ENCODE measurements around the gene ELOVL3.

Gene ELOVL3

GRCh38 chr10:102230264-102230860 lies 4.3 kb downstream of the ELOVL3 start:
- no peak overlapping the region for H3K27ac ChIP-seq (ENCODE audit: low read depth, low read length)
- peak overlapping the region; percentile 26 to 45 for H3K4me3 ChIP-seq (ENCODE audit: low read depth in 1 of 2, low read length in 2 of 2)
- no peaks in the 10 kb centered on the region for H3K9me3 ChIP-seq (ENCODE audit: low read length)
- H3K9ac ChIP-seq (ENCODE audit: low read length), result no peak overlapping the region
- peaks cover 47 to 49% of the 10 kb centered on the region in 2 donors for H3K27me3 ChIP-seq (ENCODE audit: control insufficient read depth in 1 of 2, insufficient read depth in 2 of 2, low read length in 2 of 2)
- H3K36me3 ChIP-seq (ENCODE audit: insufficient read depth, low read length), result no peaks in the 10 kb centered on the region
- H3K4me1 ChIP-seq (ENCODE audit: insufficient read depth, low read length), result peaks cover 26% of the 10 kb centered on the region

DNA sequence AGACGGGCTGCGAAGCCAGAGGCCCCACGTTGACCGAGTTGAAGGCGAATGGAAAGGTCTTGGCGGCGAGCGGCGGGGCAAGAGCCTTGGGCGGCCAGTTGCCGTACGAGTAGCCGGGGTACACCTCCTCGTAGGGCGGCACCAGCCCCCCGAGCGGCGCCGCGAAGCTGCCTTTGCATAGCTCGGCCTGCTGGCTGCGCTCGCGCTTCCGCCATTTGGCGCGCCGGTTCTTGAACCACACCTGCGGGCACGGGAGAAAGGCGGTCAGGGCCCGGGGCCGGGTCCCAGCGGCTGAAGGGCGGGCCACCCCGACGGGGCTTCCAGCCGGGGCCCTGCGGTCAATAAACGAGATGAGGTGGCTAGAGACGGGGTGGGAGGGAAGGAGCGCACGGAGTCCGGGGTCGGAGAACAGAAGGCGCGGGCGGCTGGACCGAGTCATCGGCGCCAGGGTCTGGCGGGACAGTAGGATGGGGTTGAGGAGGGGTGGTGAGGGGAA lies 4.8 kb downstream of the ELOVL3 start:
- no peaks in the 10 kb centered on the region for H3K9me3 ChIP-seq (ENCODE audit: low read length)
- H3K9ac ChIP-seq (ENCODE audit: low read length), result no peak overlapping the region
- H3K27me3 ChIP-seq (ENCODE audit: control insufficient read depth in 1 of 2, insufficient read depth in 2 of 2, low read length in 2 of 2), result peaks cover 49 to 51% of the 10 kb centered on the region in 2 donors
- H3K36me3 ChIP-seq (ENCODE audit: insufficient read depth, low read length), result no peaks in the 10 kb centered on the region
- H3K4me3 ChIP-seq (ENCODE audit: low read depth in 1 of 2, low read length in 2 of 2), result peak overlapping the region; percentile 26 to 45
- H3K27ac ChIP-seq (ENCODE audit: low read depth, low read length), result no peak overlapping the region
- peaks cover 21% of the 10 kb centered on the region for H3K4me1 ChIP-seq (ENCODE audit: insufficient read depth, low read length)

GRCh38 chr10:102231357-102232318 lies 5.5 kb downstream of the ELOVL3 start:
- Histone ChIP-seq H3K4me1 (ENCODE audit: insufficient read depth, low read length) (peaks cover 14% of the 10 kb centered on the region), H3K27ac (ENCODE audit: low read depth, low read length) (no peak overlapping the region), H3K27me3 (ENCODE audit: control insufficient read depth in 1 of 2, insufficient read depth in 2 of 2, low read length in 2 of 2) (peaks cover 49 to 55% of the 10 kb centered on the region in 2 donors), H3K36me3 (ENCODE audit: insufficient read depth, low read length) (no peaks in the 10 kb centered on the region), H3K4me3 (ENCODE audit: low read depth in 1 of 2, low read length in 2 of 2) (no peak overlapping the region), H3K9ac (ENCODE audit: low read length) (no peak overlapping the region), H3K9me3 (ENCODE audit: low read length) (no peaks in the 10 kb centered on the region)

DNA sequence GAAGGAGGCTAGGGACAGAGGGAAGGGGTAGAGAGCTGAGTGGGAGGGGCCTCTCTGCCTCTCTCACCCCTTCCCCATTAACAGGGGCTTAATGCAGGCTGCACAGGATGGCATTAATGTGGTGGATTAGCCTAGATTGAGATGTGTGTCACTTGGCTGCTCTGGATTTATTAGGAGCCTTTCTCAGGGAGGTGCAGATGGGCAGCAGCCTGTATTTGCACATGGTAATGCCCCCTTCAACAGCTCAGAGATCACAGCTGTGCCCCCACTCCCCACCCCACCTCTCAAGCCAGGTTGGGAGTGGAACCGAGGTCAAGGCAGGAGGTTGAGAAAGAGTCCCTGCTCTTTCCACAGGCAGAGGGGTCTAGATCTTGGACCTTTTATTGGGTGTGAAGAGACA lies 7.9 kb downstream of the ELOVL3 start:
- H3K27me3 ChIP-seq (ENCODE audit: control insufficient read depth in 1 of 2, insufficient read depth in 2 of 2, low read length in 2 of 2), result peaks cover 35 to 54% of the 10 kb centered on the region in 2 donors

DNA sequence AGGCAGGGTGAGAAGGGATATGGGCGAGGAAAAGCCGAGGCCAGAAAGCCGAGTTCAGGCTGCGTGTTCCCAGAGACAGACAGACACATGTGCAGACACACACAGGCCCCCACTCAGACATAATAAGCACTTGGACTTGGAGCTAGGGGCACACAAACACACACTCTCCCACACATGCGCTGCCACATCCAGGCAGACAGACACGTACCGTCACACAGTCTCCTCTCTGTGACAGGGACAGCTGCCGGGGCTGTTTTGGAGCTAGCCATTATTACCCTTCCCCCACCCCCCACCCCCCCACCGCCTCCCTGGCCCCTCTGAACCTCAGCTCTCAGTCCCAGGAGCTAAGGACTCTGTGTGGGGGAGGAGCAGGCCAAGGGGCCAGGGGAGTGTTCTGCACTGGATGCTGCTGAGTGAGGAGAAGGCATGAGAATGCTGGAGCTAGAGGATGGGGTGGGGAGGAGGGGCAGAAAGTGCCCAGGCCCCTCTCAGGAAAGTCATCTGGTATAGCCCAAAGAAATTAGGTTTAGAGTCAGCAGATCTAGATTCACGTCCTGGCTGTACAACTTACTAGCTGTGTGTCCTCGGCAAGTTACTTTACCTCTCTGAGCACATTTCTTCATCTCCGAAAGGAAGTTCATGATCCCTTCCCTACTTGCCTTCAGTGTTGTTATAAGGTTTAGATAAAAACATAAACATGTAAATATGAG lies 8.9 kb downstream of the ELOVL3 start:
- Histone ChIP-seq H3K4me1 (ENCODE audit: insufficient read depth, low read length) (peaks cover 8% of the 10 kb centered on the region), H3K4me3 (ENCODE audit: low read depth in 1 of 2, low read length in 2 of 2) (no peak overlapping the region), H3K27ac (ENCODE audit: low read depth, low read length) (no peak overlapping the region), H3K9me3 (ENCODE audit: low read length) (no peaks in the 10 kb centered on the region), H3K9ac (ENCODE audit: low read length) (no peak overlapping the region), H3K36me3 (ENCODE audit: insufficient read depth, low read length) (no peaks in the 10 kb centered on the region), H3K27me3 (ENCODE audit: control insufficient read depth in 1 of 2, insufficient read depth in 2 of 2, low read length in 2 of 2) (peaks cover 29 to 51% of the 10 kb centered on the region in 2 donors)

More for the DNA sequence above, 7.9 kb downstream of the ELOVL3 start:
- Histone ChIP-seq H3K4me1 (ENCODE audit: insufficient read depth, low read length) (peaks cover 11% of the 10 kb centered on the region), H3K36me3 (ENCODE audit: insufficient read depth, low read length) (no peaks in the 10 kb centered on the region), H3K27ac (ENCODE audit: low read depth, low read length) (no peak overlapping the region), H3K9me3 (ENCODE audit: low read length) (no peaks in the 10 kb centered on the region), H3K9ac (ENCODE audit: low read length) (no peak overlapping the region), H3K4me3 (ENCODE audit: low read depth in 1 of 2, low read length in 2 of 2) (no peak overlapping the region)

GRCh38 chr10:102235598-102235920 lies 9.5 kb downstream of the ELOVL3 start:
- Histone ChIP-seq H3K4me1 (ENCODE audit: insufficient read depth, low read length) (peaks cover 9% of the 10 kb centered on the region), H3K36me3 (ENCODE audit: insufficient read depth, low read length) (no peaks in the 10 kb centered on the region), H3K4me3 (ENCODE audit: low read depth in 1 of 2, low read length in 2 of 2) (no peak overlapping the region), H3K27ac (ENCODE audit: low read depth, low read length) (no peak overlapping the region), H3K9ac (ENCODE audit: low read length) (no peak overlapping the region), H3K27me3 (ENCODE audit: control insufficient read depth in 1 of 2, insufficient read depth in 2 of 2, low read length in 2 of 2) (peaks cover 24 to 46% of the 10 kb centered on the region in 2 donors), H3K9me3 (ENCODE audit: low read length) (no peaks in the 10 kb centered on the region)

GRCh38 chr10:102236006-102236405 lies 9.9 kb downstream of the ELOVL3 start:
- Histone ChIP-seq H3K9ac (ENCODE audit: low read length) (no peak overlapping the region), H3K36me3 (ENCODE audit: insufficient read depth, low read length) (no peaks in the 10 kb centered on the region), H3K27me3 (ENCODE audit: control insufficient read depth in 1 of 2, insufficient read depth in 2 of 2, low read length in 2 of 2) (peaks cover 21 to 42% of the 10 kb centered on the region in 2 donors), H3K9me3 (ENCODE audit: low read length) (no peaks in the 10 kb centered on the region), H3K4me1 (ENCODE audit: insufficient read depth, low read length) (peaks cover 7% of the 10 kb centered on the region), H3K4me3 (ENCODE audit: low read depth in 1 of 2, low read length in 2 of 2) (no peak overlapping the region), H3K27ac (ENCODE audit: low read depth, low read length) (no peak overlapping the region)

DNA sequence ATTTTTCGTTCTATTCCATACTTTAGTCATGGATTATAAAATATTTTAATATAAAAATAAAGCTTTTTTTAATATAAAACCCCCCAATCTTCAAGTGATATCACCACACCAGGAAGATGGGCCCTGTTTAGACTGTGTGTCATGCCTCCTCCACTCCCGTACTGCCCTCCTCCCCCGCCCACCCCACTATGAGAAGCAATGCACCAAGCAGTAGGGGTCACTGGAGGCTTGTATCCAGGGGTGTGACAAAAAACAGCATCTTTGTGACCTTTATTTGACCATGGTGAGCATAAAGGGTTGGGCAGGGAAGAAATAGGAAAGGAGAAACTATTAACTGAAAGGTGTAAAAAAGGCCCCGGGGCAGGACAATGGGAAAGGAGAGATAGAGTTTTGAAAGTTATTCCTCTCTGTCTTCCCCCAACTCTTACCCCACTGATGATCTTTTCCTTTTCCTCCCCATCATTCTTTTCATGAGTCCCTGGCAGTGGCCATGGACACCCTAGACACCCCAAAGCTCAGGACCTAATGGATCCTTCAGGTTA lies 11.7 kb downstream of the ELOVL3 start:
- no peak overlapping the region for H3K27ac ChIP-seq (ENCODE audit: low read depth, low read length)
- H3K9me3 ChIP-seq (ENCODE audit: low read length), result no peaks in the 10 kb centered on the region
- peaks cover 15% of the 10 kb centered on the region for H3K4me1 ChIP-seq (ENCODE audit: insufficient read depth, low read length)
- no peak overlapping the region for H3K4me3 ChIP-seq (ENCODE audit: low read depth in 1 of 2, low read length in 2 of 2)
- H3K9ac ChIP-seq (ENCODE audit: low read length), result no peak overlapping the region
- H3K36me3 ChIP-seq (ENCODE audit: insufficient read depth, low read length), result no peaks in the 10 kb centered on the region
- peaks cover 13 to 24% of the 10 kb centered on the region in 2 donors for H3K27me3 ChIP-seq (ENCODE audit: control insufficient read depth in 1 of 2, insufficient read depth in 2 of 2, low read length in 2 of 2)

DNA sequence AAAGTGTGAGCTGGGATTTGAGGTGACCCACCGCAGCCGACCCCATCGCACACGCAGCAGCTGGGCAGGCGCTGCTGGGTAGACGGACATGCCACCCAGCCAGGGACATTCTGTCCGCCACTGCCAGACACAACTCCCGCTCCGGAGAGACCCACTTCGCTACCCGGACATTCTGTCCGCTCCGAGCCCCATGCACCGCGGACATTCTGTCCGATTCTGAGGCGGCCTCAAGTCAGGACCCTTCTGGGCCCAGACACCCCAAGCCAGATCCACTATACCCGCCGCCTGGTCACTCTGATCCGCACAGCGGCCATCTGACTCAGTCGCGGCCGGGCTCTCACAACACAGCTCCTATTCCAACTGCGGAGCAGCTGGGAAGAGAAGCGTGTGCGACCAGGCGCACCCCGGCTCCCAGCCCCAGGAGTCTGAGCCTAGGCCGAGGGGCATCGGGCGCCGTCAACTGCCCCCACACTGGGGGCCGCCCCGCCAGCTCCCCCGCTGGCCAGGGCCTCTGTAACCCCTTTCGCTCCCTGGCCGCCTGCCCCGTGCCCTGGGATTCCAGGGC lies 14.4 kb downstream of the ELOVL3 start:
- Histone ChIP-seq H3K27me3 (ENCODE audit: control insufficient read depth in 1 of 2, insufficient read depth in 2 of 2, low read length in 2 of 2) (peaks cover 0 to 14% of the 10 kb centered on the region in 2 donors), H3K9me3 (ENCODE audit: low read length) (no peaks in the 10 kb centered on the region), H3K4me1 (ENCODE audit: insufficient read depth, low read length) (peaks cover 23% of the 10 kb centered on the region), H3K36me3 (ENCODE audit: insufficient read depth, low read length) (no peaks in the 10 kb centered on the region), H3K27ac (ENCODE audit: low read depth, low read length) (no peak overlapping the region), H3K4me3 (ENCODE audit: low read depth in 1 of 2, low read length in 2 of 2) (peak overlapping the region; percentile 51 to 72), H3K9ac (ENCODE audit: low read length) (no peak overlapping the region)

DNA sequence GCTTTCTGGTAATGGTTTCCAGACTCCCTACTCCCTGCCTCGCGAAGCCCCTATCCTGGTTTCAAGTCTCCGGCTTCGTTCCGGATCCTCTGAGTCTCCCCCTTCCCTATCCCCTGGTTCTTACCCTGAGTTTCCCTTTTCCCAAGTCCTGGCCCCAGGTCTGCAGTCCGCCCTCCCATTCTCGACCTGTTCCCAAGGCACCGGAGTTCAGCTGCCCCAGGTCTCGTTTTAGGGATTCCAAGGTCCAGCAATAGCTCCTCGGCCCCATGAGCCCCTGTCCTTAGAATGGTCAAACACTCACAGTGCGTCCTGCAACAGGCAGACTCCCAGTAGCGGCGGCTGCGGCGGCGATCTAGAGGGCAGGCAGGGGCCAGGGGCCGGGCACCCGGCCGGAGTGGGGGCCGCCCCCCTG lies 14.9 kb downstream of the ELOVL3 start:
- Histone ChIP-seq H3K27ac (ENCODE audit: low read depth, low read length) (no peak overlapping the region), H3K9ac (ENCODE audit: low read length) (no peak overlapping the region), H3K4me1 (ENCODE audit: insufficient read depth, low read length) (peaks cover 23% of the 10 kb centered on the region), H3K27me3 (ENCODE audit: control insufficient read depth in 1 of 2, insufficient read depth in 2 of 2, low read length in 2 of 2) (peaks cover 0 to 11% of the 10 kb centered on the region in 2 donors), H3K4me3 (ENCODE audit: low read depth in 1 of 2, low read length in 2 of 2) (peak overlapping the region; percentile 51 to 72), H3K36me3 (ENCODE audit: insufficient read depth, low read length) (no peaks in the 10 kb centered on the region), H3K9me3 (ENCODE audit: low read length) (no peaks in the 10 kb centered on the region)
